Body of pancreas (tissue), 4 donors: ENCODE data around the gene NCOR1. TPM values are rescaled to one million over a fixed set of nuclear protein-coding genes. Genes with fewer than 3 reads are reported as not detected.
A peak's percentile ranks its signal among the peaks of the same experiment; 100 is the strongest.

Experiments
- ATAC-seq: fragments of 150-250 bp; one replicate; pipeline ENCODE4 v1.9.1; 2016
- DNase-seq, 4 donors: peaks; one replicate each; pipeline ENCODE4 v3.0.0-alpha.2; 2019
- H3K27ac ChIP-seq, 4 donors: fragments of 200-600 bp; sonication (generic); 1 replicate in 3 of 4; 2 replicates in 1 of 4; pipeline versions ENCODE4 v1.5.1 to v1.6.1; 2016 to 2019; ENCODE audit warnings: mild to moderate bottlenecking in 1 of 4, mixed read lengths in 1 of 4, moderate library complexity in 1 of 4
- H3K27me3 ChIP-seq, 2 donors: fragments of 200-600 bp; sonication (generic); one replicate each; pipeline ENCODE4 v1.6.0; 2016; ENCODE audit warnings: mild to moderate bottlenecking in 1 of 2
- H3K36me3 ChIP-seq, 2 donors: fragments of 200-600 bp; sonication (generic); replicated peaks in 1 of 2; 2 replicates each; pipeline ENCODE4 v1.5.1; 2016; ENCODE audit warnings: low read depth in 2 of 2; ENCODE audit not compliant: insufficient read depth in 1 of 2
- H3K4me1 ChIP-seq: fragments of 200-600 bp; sonication (generic); one replicate; pipeline ENCODE4 v1.6.0; 2016
- H3K4me3 ChIP-seq, 2 donors: fragments of 200-600 bp; sonication (generic); 1 replicate in 1 of 2; 2 replicates in 1 of 2; pipeline ENCODE4 v1.5.1; 2016 to 2019
- H3K9me3 ChIP-seq, 3 donors: fragments of 200-600 bp; sonication (generic); 1 replicate in 2 of 3; 2 replicates in 1 of 3; pipeline ENCODE4 v1.5.1; 2016
- CTCF ChIP-seq, 7 experiments: fragments of 450-650 bp in 4 of 7; fragments of 200-600 bp in 3 of 7; sonication (generic) in 3 of 7; IDR thresholded peaks; one replicate each; pipeline ENCODE4 v1.5.1; 2016 to 2019; ENCODE audit warnings: antibody characterized with exemption in 7 of 7
- POLR2A ChIP-seq, 3 donors: fragments of 450-650 bp; IDR thresholded peaks; one replicate each; pipeline ENCODE4 v1.6.1; 2016; ENCODE audit warnings: antibody characterized with exemption in 3 of 3, mild to moderate bottlenecking in 2 of 3
- WGBS, 2 donors: methylation state at CpG; one replicate each; pipeline ENCODE4 v1.1.5; 2017; 5-methylcytosine and 5-hydroxymethylcytosine counted together
- intact Hi-C: fragments of 100-400 bp; cut with DNase I; formaldehyde crosslinking; loops from one replicate; pipeline ENCODE4 v1.15.1; 2023
- total RNA-seq, 2 donors: library from RNA; depleted of rRNA; stranded (reverse); fragments of >200 nt; gene quantifications; one replicate each; pipeline ENCODE4 v1.1.0, GENCODE V29; 2016

NCOR1 gene
- 100 to 1,000 TPM; 120 to 230 TPM for total RNA-seq

DNA sequence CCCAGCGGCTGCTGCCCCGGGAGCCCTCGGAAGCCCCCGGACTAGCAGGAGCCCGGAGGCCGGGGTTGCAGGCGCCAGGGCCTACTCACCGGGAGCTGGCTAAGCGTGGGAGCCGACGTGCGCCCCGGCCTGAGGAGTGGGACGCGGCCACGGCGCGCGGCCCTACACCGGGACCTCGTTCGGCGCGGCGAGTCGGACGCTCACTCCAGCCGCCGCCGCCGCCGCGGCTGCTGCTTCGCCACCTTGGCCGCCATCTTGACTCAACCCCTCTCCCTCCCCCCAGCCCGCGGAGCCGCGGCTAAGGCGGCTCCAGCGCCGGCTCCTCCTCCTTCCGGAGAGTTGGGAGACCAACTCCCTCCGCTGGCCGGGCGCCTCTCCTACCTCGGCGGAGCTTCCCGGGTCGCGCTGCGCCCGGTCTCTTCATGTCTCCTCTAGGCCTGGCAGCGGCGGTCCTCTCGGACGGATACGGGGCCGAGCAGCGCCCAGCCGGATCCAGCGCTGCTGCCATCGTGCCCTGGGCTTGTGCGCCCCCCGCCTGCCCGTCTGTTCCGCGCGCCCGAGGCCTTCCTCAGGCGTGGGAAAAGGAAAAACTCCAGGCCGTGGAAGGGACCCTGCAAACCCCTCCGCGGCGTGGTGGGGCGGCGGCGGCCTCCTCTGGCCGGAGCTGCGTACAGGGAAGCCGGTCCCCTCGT is at the start of gene NCOR1:
TSS of gene NCOR1 (minus strand) at position 262 of the 692 bp plus-strand sequence. CDS start 20,965 bp downstream, outside the sequence.
- TF ChIP-seq CTCF (IDR thresholded peaks at IDR 0.05), result peak; percentile 14 to 62 (median 45)
- TF ChIP-seq POLR2A (IDR thresholded peaks at IDR 0.05), result peak; percentile 86 to 92 (median 91)
- Histone ChIP-seq H3K27ac (peak within 1 kb of the TSS; percentile 77 to 96 (median 94)), H3K27me3 (no peaks in the 10 kb centered on the region), H3K4me3 (peak within 1 kb of the TSS; percentile 72 to 79), H3K9me3 (no peaks in the 10 kb centered on the region), H3K4me1 (peaks cover 51% of the 10 kb centered on the region), H3K36me3 (no peaks in the 10 kb centered on the region)
- intact Hi-C loops, result no loop called here
- 1% methylated on average over 82 of the region's 82 CpGs; no CpG with 5 or more reads in 1 of the 2 donors for WGBS, 2 donors
- DNase-seq, result peak; percentile 92 to 93 (median 93)
- peak; percentile 94 for ATAC-seq

DNA sequence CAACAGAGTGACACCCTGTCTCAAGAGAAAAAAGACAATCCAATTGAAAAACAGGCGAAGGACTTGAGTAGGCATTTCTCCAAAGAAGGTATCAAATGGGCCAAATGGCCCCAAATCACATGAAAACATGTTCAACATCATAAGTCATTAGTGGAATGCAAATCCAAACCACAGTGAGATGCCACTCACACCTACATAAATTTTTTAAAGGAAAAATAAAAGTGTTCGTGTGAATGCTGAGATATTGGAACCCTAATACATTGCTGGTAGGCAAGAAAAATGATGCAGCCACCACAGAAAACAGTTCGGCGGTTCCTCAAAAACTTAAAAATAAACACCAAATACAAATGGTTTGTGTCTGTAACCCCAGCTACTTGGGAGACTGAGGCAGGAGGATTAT is 46.9 kb upstream of the NCOR1 start:
- 97% methylated on average over 4 of the region's 4 CpGs for WGBS, 2 donors
- H3K9me3 ChIP-seq, result no peaks in the 10 kb centered on the region
- no peak for TF ChIP-seq CTCF (IDR thresholded peaks at IDR 0.05)
- no peak for TF ChIP-seq POLR2A (IDR thresholded peaks at IDR 0.05)
- ATAC-seq (no peak), DNase-seq (no peak)
- H3K27me3 ChIP-seq, result no peaks in the 10 kb centered on the region
- no peaks in the 10 kb centered on the region for H3K4me1 ChIP-seq
- H3K27ac ChIP-seq, result no peak overlapping the region
- intact Hi-C loops, result no loop called here
- no peaks in the 10 kb centered on the region for H3K36me3 ChIP-seq
- H3K4me3 ChIP-seq, result no peak overlapping the region

DNA sequence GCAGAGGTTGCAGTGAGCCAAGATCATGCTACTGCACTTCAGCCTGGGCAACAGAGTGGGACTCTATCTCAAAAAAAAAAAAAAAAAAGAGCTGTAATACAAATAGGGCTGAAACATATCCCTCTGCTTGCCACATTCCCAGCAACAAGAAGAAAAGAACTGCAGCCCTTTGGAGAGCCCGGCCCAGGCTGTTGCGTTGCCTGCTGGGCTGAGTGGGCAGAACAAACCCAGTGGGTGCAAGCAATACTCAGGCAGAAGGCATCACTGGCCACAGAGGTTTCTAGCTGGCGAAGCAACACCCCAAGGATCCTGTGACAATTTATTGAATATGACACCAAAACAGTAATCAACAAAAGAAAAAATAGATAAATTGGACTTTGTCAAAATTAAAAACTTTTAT is 45.7 kb upstream of the NCOR1 start:
- H3K27me3 ChIP-seq, result no peaks in the 10 kb centered on the region
- no peak overlapping the region for H3K4me3 ChIP-seq
- TF ChIP-seq CTCF (IDR thresholded peaks at IDR 0.05), result no peak
- no peak for TF ChIP-seq POLR2A (IDR thresholded peaks at IDR 0.05)
- H3K36me3 ChIP-seq, result no peaks in the 10 kb centered on the region
- no peaks in the 10 kb centered on the region for H3K9me3 ChIP-seq
- 97 to 98% methylated on average over 3 of the region's 3 CpGs for WGBS, 2 donors
- ATAC-seq (no peak), DNase-seq (no peak)
- intact Hi-C loops, result no loop called here
- no peak overlapping the region for H3K27ac ChIP-seq
- H3K4me1 ChIP-seq, result peaks cover 10% of the 10 kb centered on the region

- intact Hi-C loops, result no loop called here
- Histone ChIP-seq H3K4me3 (no peak overlapping the region), H3K36me3 (no peaks in the 10 kb centered on the region), H3K9me3 (no peaks in the 10 kb centered on the region), H3K27ac (no peak overlapping the region), H3K27me3 (no peaks in the 10 kb centered on the region), H3K4me1 (peaks cover 19% of the 10 kb centered on the region)
- WGBS, 2 donors, result 95 to 100% methylated on average over 1 to 6 of the region's 6 CpGs
- TF ChIP-seq POLR2A (IDR thresholded peaks at IDR 0.05), result no peak
- no peak for TF ChIP-seq CTCF (IDR thresholded peaks at IDR 0.05)
- no peak for DNase-seq
- ATAC-seq, result no peak
Observed at GRCh38 chr17:16259926-16260325, 44.6 kb upstream of the NCOR1 start.

DNA sequence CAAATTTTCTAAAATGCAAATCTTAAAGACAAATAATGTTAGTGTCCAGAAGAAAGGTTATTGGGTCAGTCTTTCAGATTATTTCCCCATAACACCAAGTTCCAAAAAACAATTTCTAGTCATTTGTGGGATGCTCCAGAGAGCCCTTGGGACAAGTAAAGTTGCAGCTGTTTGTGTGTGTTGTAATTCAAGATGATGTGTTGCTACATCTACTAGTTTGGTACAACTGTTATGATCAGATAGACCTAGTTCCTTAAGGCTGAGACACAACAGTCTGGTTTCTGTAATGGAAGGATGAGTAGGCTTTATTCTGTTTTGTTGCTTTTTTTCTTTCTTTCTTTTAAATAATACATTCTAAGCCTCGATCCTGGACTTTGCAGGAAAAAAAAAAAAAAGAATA is 43.6 kb upstream of the NCOR1 start:
- Histone ChIP-seq H3K4me1 (peaks cover 24% of the 10 kb centered on the region), H3K4me3 (no peak overlapping the region), H3K36me3 (no peaks in the 10 kb centered on the region), H3K9me3 (no peaks in the 10 kb centered on the region), H3K27ac (no peak overlapping the region), H3K27me3 (no peaks in the 10 kb centered on the region)
- 88 to 90% methylated on average over 1 of the region's 1 CpG for WGBS, 2 donors
- no peak for ATAC-seq
- no peak for DNase-seq
- TF ChIP-seq POLR2A (IDR thresholded peaks at IDR 0.05) (no peak), CTCF (IDR thresholded peaks at IDR 0.05) (no peak)
- intact Hi-C loops, result no loop called here
